Neural cell (in vitro differentiated cells): ENCODE results near the gene NTHL1. TPM values are rescaled to one million over a fixed set of nuclear protein-coding genes. Genes with fewer than 3 reads are reported as not detected.

Experiments
- H2AFZ ChIP-seq: fragments of 200-600, 300-800 bp; sonication (generic), shearing (Covaris generic); 2 replicates; pipeline ENCODE4 v1.6.0; 2014; ENCODE audit warnings: low read depth, mild to moderate bottlenecking, antibody characterized with exemption, low read length, moderate library complexity
- H3F3A ChIP-seq: fragments of 200-600 bp; shearing (Covaris generic); 2 replicates; pipeline ENCODE4 v1.6.1; 2016; ENCODE audit warnings: mild to moderate bottlenecking, moderate library complexity, mixed read lengths, antibody characterized with exemption, low read length; ENCODE audit not compliant: insufficient read depth, poor library complexity, severe bottlenecking
- H3K27ac ChIP-seq: fragments of 200-600, 300-800 bp; sonication (generic), shearing (Covaris generic); 2 replicates; pipeline ENCODE4 v1.5.1; 2014; ENCODE audit warnings: mild to moderate bottlenecking, low read length, moderate library complexity
- H3K27me3 ChIP-seq: fragments of 300-800, 200-600 bp; sonication (generic), shearing (Covaris generic); 2 replicates; pipeline ENCODE4 v1.6.0; 2014; ENCODE audit warnings: mild to moderate bottlenecking, low read depth, low read length, moderate library complexity; ENCODE audit not compliant: insufficient read depth
- H3K36me3 ChIP-seq: fragments of 300-800, 200-600 bp; sonication (generic), shearing (Covaris generic); 2 replicates; pipeline ENCODE4 v1.5.1; 2014; ENCODE audit warnings: mild to moderate bottlenecking, antibody characterized with exemption, low read length, moderate library complexity; ENCODE audit not compliant: insufficient read depth
- H3K4me2 ChIP-seq: fragments of 300-800, 200-600 bp; sonication (generic), shearing (Covaris generic); 2 replicates; pipeline ENCODE4 v1.6.0; 2014; ENCODE audit warnings: mild to moderate bottlenecking, low read length
- H3K4me3 ChIP-seq: fragments of 300-800, 200-600 bp; sonication (generic), shearing (Covaris generic); 2 replicates; pipeline ENCODE4 v1.5.1; 2014; ENCODE audit warnings: mild to moderate bottlenecking, low read length, moderate library complexity
- H3K79me2 ChIP-seq: fragments of 200-600 bp; shearing (Covaris generic); replicated peaks from 2 replicates; pipeline ENCODE4 v1.6.0; 2014; ENCODE audit warnings: mild to moderate bottlenecking, low read length, moderate library complexity; ENCODE audit not compliant: insufficient read depth
- H3K9ac ChIP-seq: fragments of 300-800, 200-600 bp; sonication (generic), shearing (Covaris generic); 2 replicates; pipeline ENCODE4 v1.6.1; 2016; ENCODE audit warnings: mild to moderate bottlenecking, low read length, mixed read lengths
- H3K9me2 ChIP-seq: fragments of 200-600 bp; shearing (Covaris generic); 2 replicates; pipeline ENCODE4 v1.6.1; 2016; ENCODE audit warnings: mild to moderate bottlenecking, low read length, mixed read lengths; ENCODE audit not compliant: insufficient read depth
- H3K9me3 ChIP-seq: fragments of 200-600, 300-800 bp; sonication (generic), shearing (Covaris generic); 2 replicates; pipeline ENCODE4 v1.6.1; 2016; ENCODE audit warnings: mild to moderate bottlenecking, mixed run types, low read length, moderate library complexity, mixed read lengths
- H4K20me1 ChIP-seq: fragments of 200-600 bp; shearing (Covaris generic); 2 replicates; pipeline ENCODE4 v1.6.1; 2016; ENCODE audit warnings: mild to moderate bottlenecking, mixed run types; ENCODE audit not compliant: insufficient read depth
- EP300 ChIP-seq: fragments of 450-650 bp; conservative IDR thresholded peaks from 2 replicates; pipeline ENCODE4 v1.6.1; 2014; ENCODE audit warnings: antibody characterized with exemption, mild to moderate bottlenecking, moderate library complexity; ENCODE audit not compliant: poor library complexity, severe bottlenecking
- EZH2 ChIP-seq: fragments of 200-600, 300-800 bp; shearing (Covaris generic), sonication (generic); IDR thresholded peaks from 2 replicates; pipeline ENCODE4 v1.6.1; 2014; ENCODE audit warnings: antibody characterized with exemption, low read length, borderline replicate concordance, mild to moderate bottlenecking; ENCODE audit not compliant: insufficient read depth, poor library complexity, severe bottlenecking
- MXI1 ChIP-seq: fragments of 450-650 bp; conservative IDR thresholded peaks from 2 replicates; pipeline ENCODE4 v1.6.1; 2014; ENCODE audit warnings: antibody characterized with exemption, mild to moderate bottlenecking; ENCODE audit not compliant: poor library complexity, severe bottlenecking
- POLR2AphosphoS5 ChIP-seq: IDR thresholded peaks from 2 replicates; pipeline ENCODE4 v1.6.1; 2012
- RAD21 ChIP-seq: fragments of 450-650 bp; conservative IDR thresholded peaks from 2 replicates; pipeline ENCODE4 v1.6.1; 2014; ENCODE audit warnings: antibody characterized with exemption, mild to moderate bottlenecking, moderate library complexity
- SMC3 ChIP-seq: fragments of 450-650 bp; conservative IDR thresholded peaks from 2 replicates; pipeline ENCODE4 v1.6.1; 2014; ENCODE audit warnings: antibody characterized with exemption, mild to moderate bottlenecking, moderate library complexity; ENCODE audit not compliant: poor library complexity
- TAF1 ChIP-seq: IDR thresholded peaks from 2 replicates; pipeline ENCODE4 v1.6.1; 2012; ENCODE audit warnings: low read depth
- polyA plus RNA-seq: library from polyadenylated mRNA; depleted of rRNA; stranded (reverse); fragments of >200 nt; gene quantifications from 2 replicates; pipeline ENCODE4 v1.2.3, GENCODE V29; 2014
- TF ChIP-seq, protein P1 (sequence below): IDR thresholded peaks from 2 replicates; pipeline ENCODE4 v1.6.1; 2012; ENCODE audit warnings: borderline replicate concordance
- TF ChIP-seq, protein P2 (sequence below): fragments of 450-650 bp; IDR thresholded peaks from 2 replicates; pipeline ENCODE4 v1.5.1; 2014; ENCODE audit warnings: antibody characterized with exemption, mild to moderate bottlenecking, moderate library complexity; ENCODE audit not compliant: poor library complexity, severe bottlenecking

NTHL1 gene
- polyA plus RNA-seq, 1 donor from 2014 or later = 43.1 TPM

- H2AFZ ChIP-seq = no peak overlapping the region
- TF ChIP-seq EP300 (no peak), TAF1 (no peak), RAD21 (no peak), EZH2 (no peak), MXI1 (no peak), POLR2AphosphoS5 (no peak), SMC3 (no peak)
- TF ChIP-seq, protein P1, sequence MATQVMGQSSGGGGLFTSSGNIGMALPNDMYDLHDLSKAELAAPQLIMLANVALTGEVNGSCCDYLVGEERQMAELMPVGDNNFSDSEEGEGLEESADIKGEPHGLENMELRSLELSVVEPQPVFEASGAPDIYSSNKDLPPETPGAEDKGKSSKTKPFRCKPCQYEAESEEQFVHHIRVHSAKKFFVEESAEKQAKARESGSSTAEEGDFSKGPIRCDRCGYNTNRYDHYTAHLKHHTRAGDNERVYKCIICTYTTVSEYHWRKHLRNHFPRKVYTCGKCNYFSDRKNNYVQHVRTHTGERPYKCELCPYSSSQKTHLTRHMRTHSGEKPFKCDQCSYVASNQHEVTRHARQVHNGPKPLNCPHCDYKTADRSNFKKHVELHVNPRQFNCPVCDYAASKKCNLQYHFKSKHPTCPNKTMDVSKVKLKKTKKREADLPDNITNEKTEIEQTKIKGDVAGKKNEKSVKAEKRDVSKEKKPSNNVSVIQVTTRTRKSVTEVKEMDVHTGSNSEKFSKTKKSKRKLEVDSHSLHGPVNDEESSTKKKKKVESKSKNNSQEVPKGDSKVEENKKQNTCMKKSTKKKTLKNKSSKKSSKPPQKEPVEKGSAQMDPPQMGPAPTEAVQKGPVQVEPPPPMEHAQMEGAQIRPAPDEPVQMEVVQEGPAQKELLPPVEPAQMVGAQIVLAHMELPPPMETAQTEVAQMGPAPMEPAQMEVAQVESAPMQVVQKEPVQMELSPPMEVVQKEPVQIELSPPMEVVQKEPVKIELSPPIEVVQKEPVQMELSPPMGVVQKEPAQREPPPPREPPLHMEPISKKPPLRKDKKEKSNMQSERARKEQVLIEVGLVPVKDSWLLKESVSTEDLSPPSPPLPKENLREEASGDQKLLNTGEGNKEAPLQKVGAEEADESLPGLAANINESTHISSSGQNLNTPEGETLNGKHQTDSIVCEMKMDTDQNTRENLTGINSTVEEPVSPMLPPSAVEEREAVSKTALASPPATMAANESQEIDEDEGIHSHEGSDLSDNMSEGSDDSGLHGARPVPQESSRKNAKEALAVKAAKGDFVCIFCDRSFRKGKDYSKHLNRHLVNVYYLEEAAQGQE = no peak
- TF ChIP-seq, protein P2, sequence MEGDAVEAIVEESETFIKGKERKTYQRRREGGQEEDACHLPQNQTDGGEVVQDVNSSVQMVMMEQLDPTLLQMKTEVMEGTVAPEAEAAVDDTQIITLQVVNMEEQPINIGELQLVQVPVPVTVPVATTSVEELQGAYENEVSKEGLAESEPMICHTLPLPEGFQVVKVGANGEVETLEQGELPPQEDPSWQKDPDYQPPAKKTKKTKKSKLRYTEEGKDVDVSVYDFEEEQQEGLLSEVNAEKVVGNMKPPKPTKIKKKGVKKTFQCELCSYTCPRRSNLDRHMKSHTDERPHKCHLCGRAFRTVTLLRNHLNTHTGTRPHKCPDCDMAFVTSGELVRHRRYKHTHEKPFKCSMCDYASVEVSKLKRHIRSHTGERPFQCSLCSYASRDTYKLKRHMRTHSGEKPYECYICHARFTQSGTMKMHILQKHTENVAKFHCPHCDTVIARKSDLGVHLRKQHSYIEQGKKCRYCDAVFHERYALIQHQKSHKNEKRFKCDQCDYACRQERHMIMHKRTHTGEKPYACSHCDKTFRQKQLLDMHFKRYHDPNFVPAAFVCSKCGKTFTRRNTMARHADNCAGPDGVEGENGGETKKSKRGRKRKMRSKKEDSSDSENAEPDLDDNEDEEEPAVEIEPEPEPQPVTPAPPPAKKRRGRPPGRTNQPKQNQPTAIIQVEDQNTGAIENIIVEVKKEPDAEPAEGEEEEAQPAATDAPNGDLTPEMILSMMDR = no peak
- no peaks in the 10 kb centered on the region for H3K36me3 ChIP-seq
- H3K9me2 ChIP-seq = no peaks in the 10 kb centered on the region
- no peaks in the 10 kb centered on the region for H3F3A ChIP-seq
- no peaks in the 10 kb centered on the region for H3K27me3 ChIP-seq
- no peak overlapping the region for H3K9ac ChIP-seq
- peaks cover 7% of the 10 kb centered on the region for H3K79me2 ChIP-seq
- no peak overlapping the region for H3K4me2 ChIP-seq
- H3K9me3 ChIP-seq = no peaks in the 10 kb centered on the region
- no peak overlapping the region for H3K4me3 ChIP-seq
- H3K27ac ChIP-seq = no peak overlapping the region
- no peaks in the 10 kb centered on the region for H4K20me1 ChIP-seq
These were observed 46.6 kb downstream of the NTHL1 start for GRCh38 chr16:2001035-2001434.

DNA sequence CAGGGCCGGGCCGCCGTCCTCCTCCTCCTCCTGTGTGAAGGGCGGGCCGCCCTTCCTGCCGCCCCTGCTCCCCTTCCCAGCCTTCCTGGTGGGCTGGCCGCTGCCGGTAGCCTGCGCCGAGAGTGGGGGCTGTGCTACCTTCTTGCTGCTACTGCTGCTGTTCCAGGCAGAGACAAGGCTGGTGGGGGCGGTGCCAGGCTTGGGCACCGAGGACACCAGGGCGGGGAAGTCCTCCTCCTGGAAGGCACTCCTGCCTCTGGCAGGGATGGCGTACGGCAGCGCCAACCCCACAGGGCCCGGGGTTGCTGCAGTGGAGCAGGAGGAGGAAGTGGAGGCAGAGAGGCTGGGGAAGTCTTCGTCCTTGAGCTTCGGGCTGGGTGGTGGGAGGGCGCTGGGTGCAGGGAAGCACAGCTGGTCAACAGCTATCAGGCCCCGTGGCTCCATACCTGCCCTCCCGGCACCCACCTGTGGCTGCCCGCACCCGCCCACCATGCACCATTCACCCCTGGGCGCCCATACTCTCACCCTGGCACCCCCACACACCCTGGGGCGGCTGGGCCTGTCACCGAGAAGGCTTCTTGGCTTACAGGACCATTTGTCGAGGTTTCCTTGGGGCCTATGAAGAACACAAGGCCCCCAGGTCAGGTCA, 47.6 kb downstream of the NTHL1 start:
- no peak overlapping the region for H3K4me2 ChIP-seq
- H3F3A ChIP-seq = no peaks in the 10 kb centered on the region
- H3K27me3 ChIP-seq = no peaks in the 10 kb centered on the region
- H3K36me3 ChIP-seq = no peaks in the 10 kb centered on the region
- no peak for TF ChIP-seq MXI1
- TF ChIP-seq EP300 = no peak
- TF ChIP-seq POLR2AphosphoS5 = no peak
- TF ChIP-seq, protein P1 = no peak
- no peak for TF ChIP-seq SMC3
- no peak overlapping the region for H3K9ac ChIP-seq
- H2AFZ ChIP-seq = no peak overlapping the region
- H4K20me1 ChIP-seq = no peaks in the 10 kb centered on the region
- H3K27ac ChIP-seq = no peak overlapping the region
- H3K79me2 ChIP-seq = no peaks in the 10 kb centered on the region
- no peak overlapping the region for H3K4me3 ChIP-seq
- no peaks in the 10 kb centered on the region for H3K9me3 ChIP-seq
- H3K9me2 ChIP-seq = no peaks in the 10 kb centered on the region
